ENCODE measurements around the gene RPS14. TPM values are rescaled to one million over a fixed set of nuclear protein-coding genes. Genes with fewer than 3 reads are reported as not detected.

RPS14 gene
- total and polyA plus RNA-seq, 9 of the 15 experiments (the other 6 are each of a cell fraction or from before 2014, with no cell fraction given) = 1,824 to 5,983 (median 3,017) TPM

GRCh38 chr5:150488519-150489359 lies 39.2 kb upstream of the RPS14 start (continued):
- TF ChIP-seq ZMIZ1 (IDR thresholded peaks at IDR 0.05; ENCODE audit: low read depth in 2 of 2, low read length in 2 of 2) (no peak), ZNF707 (CRISPR knock-in tag; conservative IDR thresholded peaks at IDR 0.05) (no peak), TAF15 (IDR thresholded peaks at IDR 0.05; ENCODE audit: low read depth, low read length) (no peak), MXD1 (CRISPR knock-in tag; IDR thresholded peaks at IDR 0.05; ENCODE audit: borderline replicate concordance, poor library complexity, severe bottlenecking) (no peak), ZKSCAN8 (CRISPR knock-in tag; IDR thresholded peaks at IDR 0.05) (no peak), L3MBTL2 (IDR thresholded peaks at IDR 0.05) (peak; percentile 10; the same call in 1 of the 2 replicates), SP1 (CRISPR knock-in tag; IDR thresholded peaks at IDR 0.05) (no peak), ZFP36 (IDR thresholded peaks at IDR 0.05; ENCODE audit: low read depth, low read length, partially characterized antibody) (peak; percentile 59), ZBTB33 (CRISPR knock-in tag; IDR thresholded peaks at IDR 0.05) (0 out of 2 replicates have a peak, but pooled peaks have one; percentile 35), ZKSCAN3 (CRISPR knock-in tag; IDR thresholded peaks at IDR 0.05) (no peak), ZNF57 (CRISPR knock-in tag; IDR thresholded peaks at IDR 0.05) (no peak), DPF2 (IDR thresholded peaks at IDR 0.05) (peak; percentile 73), NKRF (IDR thresholded peaks at IDR 0.05; ENCODE audit: borderline replicate concordance) (no peak), ELK1 (CRISPR knock-in tag; IDR thresholded peaks at IDR 0.05) (no peak)
- TF ChIP-seq, protein P1, sequence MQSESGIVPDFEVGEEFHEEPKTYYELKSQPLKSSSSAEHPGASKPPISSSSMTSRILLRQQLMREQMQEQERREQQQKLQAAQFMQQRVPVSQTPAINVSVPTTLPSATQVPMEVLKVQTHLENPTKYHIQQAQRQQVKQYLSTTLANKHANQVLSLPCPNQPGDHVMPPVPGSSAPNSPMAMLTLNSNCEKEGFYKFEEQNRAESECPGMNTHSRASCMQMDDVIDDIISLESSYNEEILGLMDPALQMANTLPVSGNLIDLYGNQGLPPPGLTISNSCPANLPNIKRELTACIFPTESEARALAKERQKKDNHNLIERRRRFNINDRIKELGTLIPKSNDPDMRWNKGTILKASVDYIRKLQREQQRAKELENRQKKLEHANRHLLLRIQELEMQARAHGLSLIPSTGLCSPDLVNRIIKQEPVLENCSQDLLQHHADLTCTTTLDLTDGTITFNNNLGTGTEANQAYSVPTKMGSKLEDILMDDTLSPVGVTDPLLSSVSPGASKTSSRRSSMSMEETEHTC (IDR thresholded peaks at IDR 0.05) = no peak
